Lung (tissue), 12 donors: Measurements from ENCODE around the gene DDI1. TPM values are rescaled to one million over a fixed set of nuclear protein-coding genes. Genes with fewer than 3 reads are reported as not detected.

Experiments used
- ATAC-seq: fragments of 200-7000 bp; cut with Tn5 transposase; one replicate; pipeline ENCODE4 v1.9.1; 2020; ENCODE audit warnings: moderate number of reproducible peaks; ENCODE audit not compliant: insufficient read depth, low FRiP score
- DNase-seq, 3 donors: peaks; one replicate each; pipeline ENCODE4 v3.0.0-alpha.2; 2013 to 2017
- H3K27ac ChIP-seq, 2 donors: one replicate each; pipeline ENCODE4 v1.5.1; 2013; ENCODE audit warnings: mild to moderate bottlenecking in 2 of 2, moderate library complexity in 2 of 2, control low read depth in 1 of 2, inconsistent platforms in 1 of 2, low read depth in 1 of 2, low read length in 1 of 2
- H3K27me3 ChIP-seq, 3 donors: one replicate each; pipeline ENCODE4 v1.5.1; 2013; ENCODE audit warnings: low read length in 2 of 3; ENCODE audit not compliant: control insufficient read depth in 3 of 3, insufficient read depth in 3 of 3
- H3K36me3 ChIP-seq, 4 donors: one replicate each; pipeline ENCODE4 v1.5.1; 2013; ENCODE audit warnings: low read length in 4 of 4, mild to moderate bottlenecking in 1 of 4, moderate library complexity in 1 of 4; ENCODE audit not compliant: control insufficient read depth in 4 of 4, insufficient read depth in 4 of 4
- H3K4me1 ChIP-seq, 5 donors: one replicate each; pipeline ENCODE4 v1.5.1; 2013; ENCODE audit warnings: low read length in 5 of 5, mild to moderate bottlenecking in 2 of 5, moderate library complexity in 1 of 5; ENCODE audit not compliant: control insufficient read depth in 5 of 5, insufficient read depth in 5 of 5
- H3K4me3 ChIP-seq: one replicate; pipeline ENCODE4 v1.5.1; 2013; ENCODE audit warnings: mild to moderate bottlenecking, control low read depth, moderate library complexity
- H3K9ac ChIP-seq, 2 donors: one replicate each; pipeline ENCODE4 v1.5.1; 2013; ENCODE audit warnings: low read length in 2 of 2, control low read depth in 1 of 2; ENCODE audit not compliant: insufficient read depth in 1 of 2
- H3K9me3 ChIP-seq, 4 donors: one replicate each; pipeline ENCODE4 v1.5.1; 2013; ENCODE audit warnings: low read length in 3 of 4, mild to moderate bottlenecking in 1 of 4, moderate library complexity in 1 of 4; ENCODE audit not compliant: control insufficient read depth in 4 of 4, insufficient read depth in 3 of 4
- CTCF ChIP-seq: IDR thresholded peaks from 2 replicates; pipeline ENCODE4 v1.5.1; 2012; ENCODE audit warnings: mild to moderate bottlenecking; ENCODE audit errors: control extremely low read depth, extremely low read depth
- WGBS, 2 donors: extraction: QIAGEN DNeasy Blood & Tissue Kit; methylation state at CpG; one replicate each; pipeline ENCODE4 v1.1.7; 2013; 5-methylcytosine and 5-hydroxymethylcytosine counted together
- polyA plus RNA-seq, 2 donors: library from polyadenylated mRNA; stranded (reverse); fragments of 200-250 nt; gene quantifications; one replicate each; pipeline ENCODE4 v1.2.1, GENCODE V29; 2013
- total RNA-seq, 2 donors: library from RNA; depleted of rRNA in 1 of 2; stranded (reverse); fragments of >200 nt in 1 of 2; gene quantifications; one replicate each; pipeline ENCODE4 v1.2.1, GENCODE V29; 2014 to 2021
- donor health status: control.
- donor health status: control.
- donor health status: Bipolar disorder and iron deficiency.
- donor health status: healthy.
- donor health status: DM: yes; HTN: yes; CAD: no.

Gene DDI1
- total and polyA plus RNA-seq, 4 donors, result not detected

GRCh38 chr11:103993507-103993906 lies 42.9 kb upstream of the DDI1 start:
- no peak for TF ChIP-seq CTCF
- Histone ChIP-seq H3K4me1 (no peaks in the 10 kb centered on the region), H3K27me3 (no peaks in the 10 kb centered on the region), H3K9me3 (no peaks in the 10 kb centered on the region), H3K36me3 (no peaks in the 10 kb centered on the region), H3K4me3 (no peak overlapping the region), H3K27ac (no peak overlapping the region), H3K9ac (no peak overlapping the region)
- DNase-seq (no peak), ATAC-seq (no peak)

- Histone ChIP-seq H3K9me3 (no peaks in the 10 kb centered on the region), H3K27me3 (no peaks in the 10 kb centered on the region), H3K27ac (no peak overlapping the region), H3K4me1 (no peaks in the 10 kb centered on the region), H3K9ac (no peak overlapping the region), H3K4me3 (no peak overlapping the region), H3K36me3 (no peaks in the 10 kb centered on the region)
- TF ChIP-seq CTCF, result no peak
- DNase-seq (no peak), ATAC-seq (no peak)
- WGBS, 2 donors, result 97 to 100% methylated on average over 1 of the region's 1 CpG
Observed at GRCh38 chr11:103994094-103994493, 42.3 kb upstream of the DDI1 start.

- Histone ChIP-seq H3K4me1 (no peaks in the 10 kb centered on the region), H3K9ac (no peak overlapping the region), H3K4me3 (no peak overlapping the region), H3K36me3 (no peaks in the 10 kb centered on the region), H3K27ac (no peak overlapping the region), H3K27me3 (no peaks in the 10 kb centered on the region), H3K9me3 (no peaks in the 10 kb centered on the region)
- DNase-seq, result no peak
- TF ChIP-seq CTCF, result no peak
- 87 to 88% methylated on average over 2 of the region's 2 CpGs for WGBS, 2 donors
- ATAC-seq, result no peak
Observed at GRCh38 chr11:103994518-103994917, 41.9 kb upstream of the DDI1 start.

- H3K4me3 ChIP-seq, result no peak overlapping the region
- H3K27ac ChIP-seq, result no peak overlapping the region
- ATAC-seq, result no peak
- DNase-seq, result no peak
- no peaks in the 10 kb centered on the region for H3K27me3 ChIP-seq
- no peaks in the 10 kb centered on the region for H3K4me1 ChIP-seq
- WGBS, 2 donors, result 94 to 95% methylated on average over 4 of the region's 4 CpGs
- H3K36me3 ChIP-seq, result no peaks in the 10 kb centered on the region
- H3K9ac ChIP-seq, result no peak overlapping the region
- H3K9me3 ChIP-seq, result no peaks in the 10 kb centered on the region
- no peak for TF ChIP-seq CTCF
Observed at GRCh38 chr11:103995896-103996295, 40.5 kb upstream of the DDI1 start.
